Testis (tissue), 3 donors: ENCODE results near the gene CDK6. TPM values are rescaled to one million over a fixed set of nuclear protein-coding genes. Genes with fewer than 3 reads are reported as not detected.

ENCODE experiments used
- DNase-seq: peaks from one replicate; pipeline ENCODE4 v3.0.0-alpha.2; 2019
- H3K27ac ChIP-seq, 2 donors: fragments of 200-600 bp; sonication (generic); one replicate each; pipeline ENCODE4 v1.5.1; 2019
- H3K27me3 ChIP-seq: fragments of 200-600 bp; sonication (generic); one replicate; pipeline ENCODE4 v1.5.1; 2019
- H3K36me3 ChIP-seq: fragments of 200-600 bp; sonication (generic); one replicate; pipeline ENCODE4 v1.5.1; 2017; ENCODE audit warnings: low read depth; ENCODE audit errors: missing control alignments
- H3K4me1 ChIP-seq: fragments of 200-600 bp; sonication (generic); one replicate; pipeline ENCODE4 v1.5.1; 2019
- H3K4me3 ChIP-seq, 2 donors: fragments of 200-600 bp; sonication (generic); one replicate each; pipeline ENCODE4 v1.5.1; 2017 to 2019
- H3K9me3 ChIP-seq: fragments of 200-600 bp; sonication (generic); one replicate; pipeline ENCODE4 v1.5.1; 2017
- POLR2A ChIP-seq: fragments of 450-650 bp; IDR thresholded peaks from one replicate; pipeline ENCODE4 v1.6.1; 2017; ENCODE audit warnings: antibody characterized with exemption, mild to moderate bottlenecking, moderate library complexity
- WGBS, 2 donors: methylation state at CpG; one replicate each; pipeline ENCODE4 v1.1.5; 2018; 5-methylcytosine and 5-hydroxymethylcytosine counted together
- intact Hi-C: fragments of 100-400 bp; cut with DNase I; formaldehyde crosslinking; loops from one replicate; pipeline ENCODE4 v1.15.1; 2023; ENCODE audit warnings: low total_unique reads
- polyA plus RNA-seq: library from polyadenylated mRNA; stranded (reverse); fragments of 350-450 nt; fragmentation: Illumina TruSeq; extraction: RNeasy Lipid Tissue Mini Kit (QIAGEN cat#74804); gene quantifications from one replicate; pipeline ENCODE4 v1.2.3, GENCODE V29; 2014; ENCODE audit warnings: low read depth, low replicate concordance; ENCODE audit not compliant: insufficient read depth
- total RNA-seq, 2 donors: library from RNA; depleted of rRNA; stranded (reverse); fragments of >200 nt; gene quantifications; one replicate each; pipeline ENCODE4 v1.2.3, GENCODE V29; 2016
- TF ChIP-seq, protein P1 (sequence below), 3 experiments: fragments of 450-650 bp in 2 of 3; fragments of 200-600 bp in 1 of 3; sonication (generic) in 1 of 3; IDR thresholded peaks; one replicate each; pipeline ENCODE4 v1.5.1; 2016 to 2019; ENCODE audit warnings: antibody characterized with exemption in 3 of 3, mild to moderate bottlenecking in 2 of 3, moderate library complexity in 1 of 3

Gene CDK6
- total and polyA plus RNA-seq, 3 donors from 2014 or later: 21.1 to 31.6 (median 22.8) TPM

DNA sequence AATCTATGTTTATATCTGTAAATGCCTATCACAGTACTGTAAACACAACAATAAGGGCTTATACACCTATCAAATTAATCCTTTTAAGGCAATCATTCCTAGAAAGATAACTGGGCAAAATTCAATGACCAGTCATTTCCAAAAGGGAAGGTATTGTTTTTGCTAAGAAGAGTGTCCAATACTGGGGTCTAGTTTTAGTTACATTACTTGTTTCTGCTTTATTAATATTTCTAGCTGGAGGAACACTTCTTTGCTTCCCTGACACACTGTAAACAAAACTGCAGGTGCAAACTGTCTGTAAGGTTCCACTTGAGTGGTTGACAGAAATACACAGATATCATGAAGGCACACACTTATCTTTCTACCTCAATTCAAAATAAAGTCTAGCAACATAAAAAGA lies 162.0 kb downstream of the CDK6 start:
- no peaks in the 10 kb centered on the region for H3K4me1 ChIP-seq
- no peaks in the 10 kb centered on the region for H3K27me3 ChIP-seq
- intact Hi-C loops: no loop called here
- DNase-seq: no peak
- H3K4me3 ChIP-seq: no peak overlapping the region
- no peaks in the 10 kb centered on the region for H3K9me3 ChIP-seq
- H3K36me3 ChIP-seq: no peaks in the 10 kb centered on the region
- H3K27ac ChIP-seq: no peak overlapping the region
- TF ChIP-seq POLR2A: no peak
- TF ChIP-seq, protein P1, sequence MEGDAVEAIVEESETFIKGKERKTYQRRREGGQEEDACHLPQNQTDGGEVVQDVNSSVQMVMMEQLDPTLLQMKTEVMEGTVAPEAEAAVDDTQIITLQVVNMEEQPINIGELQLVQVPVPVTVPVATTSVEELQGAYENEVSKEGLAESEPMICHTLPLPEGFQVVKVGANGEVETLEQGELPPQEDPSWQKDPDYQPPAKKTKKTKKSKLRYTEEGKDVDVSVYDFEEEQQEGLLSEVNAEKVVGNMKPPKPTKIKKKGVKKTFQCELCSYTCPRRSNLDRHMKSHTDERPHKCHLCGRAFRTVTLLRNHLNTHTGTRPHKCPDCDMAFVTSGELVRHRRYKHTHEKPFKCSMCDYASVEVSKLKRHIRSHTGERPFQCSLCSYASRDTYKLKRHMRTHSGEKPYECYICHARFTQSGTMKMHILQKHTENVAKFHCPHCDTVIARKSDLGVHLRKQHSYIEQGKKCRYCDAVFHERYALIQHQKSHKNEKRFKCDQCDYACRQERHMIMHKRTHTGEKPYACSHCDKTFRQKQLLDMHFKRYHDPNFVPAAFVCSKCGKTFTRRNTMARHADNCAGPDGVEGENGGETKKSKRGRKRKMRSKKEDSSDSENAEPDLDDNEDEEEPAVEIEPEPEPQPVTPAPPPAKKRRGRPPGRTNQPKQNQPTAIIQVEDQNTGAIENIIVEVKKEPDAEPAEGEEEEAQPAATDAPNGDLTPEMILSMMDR (IDR thresholded peaks at IDR 0.05): no peak

DNA sequence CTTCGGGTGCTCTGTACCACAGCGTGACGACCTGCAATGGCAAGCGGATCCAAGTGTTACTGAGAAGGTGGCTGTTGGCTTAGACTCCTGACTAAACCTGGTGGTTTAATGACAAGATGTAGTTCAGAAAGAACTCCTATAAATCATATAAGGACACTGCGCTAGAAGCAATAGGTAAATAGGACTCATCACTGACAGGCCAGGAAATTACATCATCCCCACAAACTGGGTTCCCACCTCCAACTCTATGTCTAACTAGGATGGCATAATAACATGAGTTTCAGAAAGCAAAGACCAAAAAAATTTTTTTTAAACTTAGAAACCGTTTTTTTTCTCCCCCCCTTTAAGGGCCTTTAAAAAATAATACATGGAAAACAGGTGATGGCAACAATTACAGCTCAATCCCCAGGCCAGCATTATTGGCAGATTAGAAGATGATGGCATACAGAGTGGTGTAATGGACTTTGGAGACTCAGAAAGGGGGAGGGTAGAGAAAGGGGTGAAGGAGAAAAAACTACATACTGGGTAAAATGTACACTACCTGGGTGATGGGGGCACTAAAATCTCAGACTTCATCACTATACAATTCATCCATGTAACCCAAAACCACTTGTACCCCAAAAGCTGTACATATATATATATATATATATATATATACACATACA lies 164.7 kb downstream of the CDK6 start:
- Histone ChIP-seq H3K9me3 (no peaks in the 10 kb centered on the region), H3K27ac (no peak overlapping the region), H3K36me3 (no peaks in the 10 kb centered on the region), H3K4me1 (no peaks in the 10 kb centered on the region), H3K27me3 (no peaks in the 10 kb centered on the region), H3K4me3 (no peak overlapping the region)
- intact Hi-C loops: no loop called here
- 91 to 94% methylated on average over 6 of the region's 6 CpGs for WGBS, 2 donors
- TF ChIP-seq, protein P1 (IDR thresholded peaks at IDR 0.05): no peak
- no peak for TF ChIP-seq POLR2A
- DNase-seq: no peak

DNA sequence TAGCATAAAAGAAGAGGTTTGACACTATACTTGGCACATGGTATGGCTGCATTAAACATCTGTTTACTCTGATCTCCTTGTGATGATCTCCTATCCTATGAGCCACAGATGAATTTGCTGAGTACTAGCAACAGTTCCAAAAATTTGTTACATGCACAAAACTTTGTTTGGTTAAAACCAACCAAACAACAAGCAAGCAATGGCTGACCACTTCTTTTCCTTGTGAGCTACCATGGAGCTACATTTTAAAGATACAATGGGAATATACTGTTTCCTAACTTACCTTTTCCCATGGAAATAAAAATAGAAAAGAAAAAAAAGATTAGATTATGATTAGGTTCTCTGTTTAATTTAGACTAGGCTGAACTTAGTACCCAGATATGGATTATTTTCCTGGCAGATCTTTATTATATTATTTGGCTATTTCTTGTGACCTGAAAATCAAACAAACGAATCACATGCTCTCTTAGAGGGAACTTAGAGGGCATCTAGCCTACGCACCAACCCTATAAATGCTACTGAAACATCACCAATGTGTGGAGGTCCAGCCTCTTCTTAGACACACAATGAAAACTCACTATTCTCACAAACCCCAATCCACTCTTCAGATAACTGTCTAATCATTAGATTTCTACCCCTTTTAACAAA lies 166.0 kb downstream of the CDK6 start:
- H3K4me1 ChIP-seq: no peaks in the 10 kb centered on the region
- WGBS, 2 donors: 82 to 96% methylated on average over 2 of the region's 2 CpGs
- intact Hi-C loops: no loop called here
- H3K27me3 ChIP-seq: no peaks in the 10 kb centered on the region
- no peak for DNase-seq
- no peak for TF ChIP-seq POLR2A
- TF ChIP-seq, protein P1 (IDR thresholded peaks at IDR 0.05): no peak
- no peaks in the 10 kb centered on the region for H3K36me3 ChIP-seq
- H3K4me3 ChIP-seq: no peak overlapping the region
- no peaks in the 10 kb centered on the region for H3K9me3 ChIP-seq
- H3K27ac ChIP-seq: no peak overlapping the region

DNA sequence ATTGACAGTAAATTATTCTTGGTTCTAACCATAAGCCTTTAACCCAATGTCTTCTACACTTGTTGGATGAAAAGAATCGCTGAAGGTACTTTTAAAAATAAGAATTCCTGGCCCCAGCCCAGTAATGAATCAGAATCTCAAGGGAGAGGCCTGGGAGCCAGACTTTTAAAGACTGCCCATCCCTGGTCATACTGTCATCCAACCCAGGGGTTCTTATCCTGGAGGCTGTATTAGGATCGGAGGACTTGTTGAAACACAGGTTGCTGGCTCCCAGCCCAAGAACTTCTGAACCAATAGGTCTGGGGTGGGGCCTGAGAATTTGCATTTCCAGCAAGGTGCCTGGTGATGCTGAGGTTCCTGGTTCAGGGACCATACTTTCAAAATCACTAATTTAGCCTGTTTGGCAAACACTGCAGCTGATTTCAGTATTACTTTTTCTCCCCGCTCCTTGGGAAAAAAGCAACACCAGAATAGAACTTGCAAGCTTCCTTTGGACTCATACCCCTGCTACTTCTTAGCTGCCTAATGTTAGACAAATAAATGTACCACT lies 166.7 kb downstream of the CDK6 start:
- Histone ChIP-seq H3K27me3 (no peaks in the 10 kb centered on the region), H3K36me3 (no peaks in the 10 kb centered on the region), H3K9me3 (no peaks in the 10 kb centered on the region), H3K4me3 (no peak overlapping the region), H3K4me1 (no peaks in the 10 kb centered on the region), H3K27ac (no peak overlapping the region)
- intact Hi-C loops: no loop called here
- TF ChIP-seq, protein P1 (IDR thresholded peaks at IDR 0.05): no peak
- no peak for TF ChIP-seq POLR2A
- 79 to 87% methylated on average over 3 of the region's 3 CpGs for WGBS, 2 donors
- DNase-seq: no peak
